Kidney glomerular epithelial cell (primary cell): ENCODE data around the gene NCBP2.
A peak's percentile ranks its signal among the peaks of the same experiment; 100 is the strongest.

ENCODE experiments used
- DNase-seq: peaks from one replicate; lab custom pipeline; 2025; lab: John Stamatoyannopoulos, UW

The NCBP2 gene

GRCh38 chr3:196941729-196942225, 551 bp downstream of the NCBP2 start:
- peak; percentile 43 for DNase-seq

- DNase-seq: no peak
Measured at GRCh38 chr3:196938576-196938975, 3.8 kb downstream of the NCBP2 start.

- DNase-seq: no peak
Measured at GRCh38 chr3:196938124-196938523, 4.2 kb downstream of the NCBP2 start.

- no peak for DNase-seq
Measured at GRCh38 chr3:196936288-196936687, 6.0 kb downstream of the NCBP2 start.

- no peak for DNase-seq
Measured at GRCh38 chr3:196932600-196932999, 9.7 kb downstream of the NCBP2 start.

GRCh38 chr3:196931828-196932587, 10.3 kb downstream of the NCBP2 start:
- DNase-seq: no peak

- DNase-seq: no peak
Measured at GRCh38 chr3:196931157-196931556, 11.2 kb downstream of the NCBP2 start.

GRCh38 chr3:196927571-196928453, 14.5 kb downstream of the NCBP2 start:
- no peak for DNase-seq

GRCh38 chr3:196920733-196921132, 21.6 kb downstream of the NCBP2 start:
- DNase-seq: no peak

- no peak for DNase-seq
Measured at GRCh38 chr3:196918968-196919367, 23.4 kb downstream of the NCBP2 start.

GRCh38 chr3:196916995-196917394, 25.3 kb downstream of the NCBP2 start:
- DNase-seq: no peak

- no peak for DNase-seq
Measured at GRCh38 chr3:196916221-196916620, 26.1 kb downstream of the NCBP2 start.

- DNase-seq: no peak
Measured at GRCh38 chr3:196915375-196915774, 27.0 kb downstream of the NCBP2 start.

- DNase-seq: no peak
Measured at GRCh38 chr3:196914866-196915265, 27.5 kb downstream of the NCBP2 start.

- no peak for DNase-seq
Measured at GRCh38 chr3:196903740-196904139, 38.6 kb downstream of the NCBP2 start.

GRCh38 chr3:196902296-196902695, 40.0 kb downstream of the NCBP2 start:
- DNase-seq: no peak

GRCh38 chr3:196901768-196902167, 40.6 kb downstream of the NCBP2 start:
- DNase-seq: no peak

GRCh38 chr3:196896229-196896628, 46.1 kb downstream of the NCBP2 start:
- DNase-seq: no peak

GRCh38 chr3:196894557-196895295, 47.6 kb downstream of the NCBP2 start:
- DNase-seq: no peak

- no peak for DNase-seq
Measured at GRCh38 chr3:196889844-196890708, 52.3 kb downstream of the NCBP2 start.

- DNase-seq: no peak
Measured at GRCh38 chr3:196886144-196886543, 56.2 kb downstream of the NCBP2 start.
